Common myeloid progenitor, CD34-positive (primary cell): ENCODE measurements around the gene MGLL.

Experiments
- CTCF ChIA-PET: fragments of 350-600 bp; sonication (Branson Sonifier 250); formaldehyde crosslinking; loops from one replicate; lab custom pipeline; 2021; ENCODE audit warnings: antibody characterized with exemption; lab: Charles Lee
- POLR2A ChIA-PET: fragments of 350-600 bp; sonication (Branson Sonifier 250); formaldehyde crosslinking; loops from one replicate; lab custom pipeline; 2021; ENCODE audit warnings: antibody characterized with exemption; lab: Charles Lee
- DNase-seq, 3 donors: peaks; one replicate each; pipeline versions ENCODE4 v3.0.0 to v3.0.0-alpha.2; 2013
- H3K27ac ChIP-seq, 2 experiments: 1 replicate in 1 of 2; 2 replicates in 1 of 2; pipeline ENCODE4 v1.7.0; 2013; ENCODE audit warnings: inconsistent platforms in 2 of 2, low read length in 2 of 2, mild to moderate bottlenecking in 2 of 2, low read depth in 1 of 2, moderate library complexity in 1 of 2; ENCODE audit not compliant: severe bottlenecking in 2 of 2, insufficient read depth in 1 of 2, poor library complexity in 1 of 2
- H3K27me3 ChIP-seq, 5 experiments: replicated peaks in 2 of 5; 1 replicate in 3 of 5; 2 replicates in 2 of 5; pipeline versions ENCODE4 v1.6.1 to v1.7.0; 2013; ENCODE audit warnings: low read length in 4 of 5, mild to moderate bottlenecking in 2 of 5, moderate library complexity in 2 of 5, inconsistent platforms in 1 of 5; ENCODE audit not compliant: insufficient read depth in 5 of 5, control insufficient read depth in 4 of 5
- H3K36me3 ChIP-seq, 4 experiments: 1 replicate in 2 of 4; 2 replicates in 2 of 4; pipeline versions ENCODE4 v1.6.1 to v1.7.0; 2013; ENCODE audit warnings: low read length in 3 of 4, control low read depth in 1 of 4, mild to moderate bottlenecking in 1 of 4; ENCODE audit not compliant: control insufficient read depth in 4 of 4, insufficient read depth in 4 of 4
- H3K4me1 ChIP-seq, 4 experiments: 1 replicate in 3 of 4; 2 replicates in 1 of 4; pipeline versions ENCODE4 v1.6.1 to v1.7.1; 2013; ENCODE audit warnings: low read length in 3 of 4, mild to moderate bottlenecking in 3 of 4, control low read depth in 1 of 4, inconsistent platforms in 1 of 4, moderate library complexity in 1 of 4; ENCODE audit not compliant: control insufficient read depth in 4 of 4, insufficient read depth in 4 of 4; ENCODE audit errors: control extremely low read depth in 1 of 4
- H3K4me3 ChIP-seq, 7 experiments: 1 replicate in 4 of 7; 2 replicates in 3 of 7; pipeline versions ENCODE4 v1.5.1 to v1.7.0; 2013; ENCODE audit warnings: mild to moderate bottlenecking in 7 of 7, low read length in 6 of 7, moderate library complexity in 6 of 7, inconsistent platforms in 2 of 7, low read depth in 2 of 7, control low read depth in 1 of 7; ENCODE audit not compliant: insufficient read depth in 4 of 7, control insufficient read depth in 1 of 7; ENCODE audit errors: extremely low read depth in 1 of 7
- H3K9me3 ChIP-seq, 5 experiments: 1 replicate in 4 of 5; 2 replicates in 1 of 5; pipeline versions ENCODE4 v1.6.1 to v1.7.1; 2013; ENCODE audit warnings: low read length in 4 of 5, mild to moderate bottlenecking in 2 of 5, inconsistent platforms in 1 of 5, low read depth in 1 of 5, moderate library complexity in 1 of 5; ENCODE audit not compliant: control insufficient read depth in 4 of 5, insufficient read depth in 2 of 5; ENCODE audit errors: control extremely low read depth in 1 of 5
- WGBS: methylation state at CpG from one replicate; pipeline ENCODE4 v1.1.5; 2013; ENCODE audit not compliant: insufficient coverage; 5-methylcytosine and 5-hydroxymethylcytosine counted together

Gene MGLL

GRCh38 chr3:127644641-127645370, 177.5 kb downstream of the MGLL start:
- H3K27me3 ChIP-seq: no peaks in the 10 kb centered on the region
- H3K9me3 ChIP-seq: no peaks in the 10 kb centered on the region
- H3K4me1 ChIP-seq: no peaks in the 10 kb centered on the region
- no peak overlapping the region for H3K27ac ChIP-seq
- POLR2A ChIA-PET: no interaction called here
- no peak for DNase-seq
- CTCF ChIA-PET: interaction anchor here (0.9 to 1.6 kb wide), 3 partner anchors 10 to 61 kb away, joined by 3 to 4 read pairs (median 3); no protein-coding TSS in a partner anchor
- H3K36me3 ChIP-seq: peaks cover 0 to 3% (median 0%) of the 10 kb centered on the region in 4 experiments
- WGBS: 69% methylated on average over 4 of the region's 5 CpGs
- no peak overlapping the region for H3K4me3 ChIP-seq

DNA sequence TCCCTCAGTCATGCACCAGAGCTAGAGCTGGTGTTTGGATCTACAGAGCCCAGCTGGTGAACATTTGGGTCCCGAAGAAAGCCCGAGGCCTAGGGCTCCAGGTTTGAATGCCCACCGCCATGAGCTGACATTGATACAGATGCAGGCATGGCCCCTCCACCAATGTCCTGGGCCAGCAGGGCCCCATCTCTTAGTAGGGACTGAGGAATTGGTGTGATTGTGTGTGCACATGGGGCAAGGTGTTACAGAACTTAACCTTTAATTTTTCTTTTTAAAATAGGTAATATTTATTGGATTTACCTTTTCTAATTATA, 182.3 kb downstream of the MGLL start:
- Histone ChIP-seq H3K36me3 (no peaks in the 10 kb centered on the region), H3K4me1 (peaks cover 0 to 8% (median 0%) of the 10 kb centered on the region in 4 experiments), H3K9me3 (no peaks in the 10 kb centered on the region), H3K27me3 (no peaks in the 10 kb centered on the region), H3K27ac (no peak overlapping the region), H3K4me3 (no peak overlapping the region)
- POLR2A ChIA-PET: no interaction called here
- CTCF ChIA-PET: interaction anchor here (1.6 kb wide), 1 partner anchor 13 kb away, joined by 7 read pairs; no protein-coding TSS in a partner anchor
- DNase-seq: no peak
- 94% methylated on average over 2 of the region's 3 CpGs for WGBS

DNA sequence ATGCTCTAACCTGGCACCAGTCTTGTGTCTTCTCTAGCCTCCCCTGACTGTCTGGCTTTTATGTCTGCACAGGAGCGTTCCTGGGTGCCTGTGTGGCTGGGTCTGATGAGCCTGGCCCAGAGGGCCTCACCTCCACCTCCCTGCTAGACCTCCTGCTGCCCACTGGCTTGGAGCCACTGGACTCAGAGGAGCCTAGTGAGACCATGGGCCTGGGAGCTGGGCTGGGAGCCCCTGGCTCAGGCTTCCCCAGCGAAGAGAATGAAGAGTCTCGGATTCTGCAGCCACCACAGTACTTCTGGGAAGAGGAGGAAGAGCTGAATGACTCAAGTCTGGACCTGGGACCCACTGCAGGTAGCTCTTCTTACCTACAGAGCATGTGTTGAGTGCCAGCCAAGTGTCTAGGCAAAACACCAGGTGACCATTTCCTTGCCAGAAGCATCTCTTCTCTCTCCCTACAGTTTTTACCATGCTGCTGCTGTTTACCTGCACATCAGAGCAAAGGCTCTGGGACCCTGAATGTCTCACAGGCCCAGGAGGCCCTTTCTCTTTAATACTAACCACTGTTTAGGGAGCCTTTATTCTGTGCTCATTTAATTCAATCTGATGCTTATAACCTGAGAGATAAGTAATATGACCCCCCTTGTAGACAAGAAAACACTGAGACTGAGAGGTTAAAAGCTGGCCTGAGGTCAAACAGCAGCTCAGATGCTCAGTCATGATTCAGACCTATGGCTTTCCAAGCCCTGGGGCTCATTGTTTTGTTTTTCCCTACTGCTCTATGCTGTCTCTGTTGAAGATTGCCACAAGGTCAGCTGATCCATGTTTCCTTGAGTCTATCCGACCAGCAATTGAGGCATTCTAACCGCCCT, 182.9 kb downstream of the MGLL start:
- CTCF ChIA-PET: interaction anchor here (1.6 kb wide), 1 partner anchor 13 kb away, joined by 7 read pairs; no protein-coding TSS in a partner anchor

More for the DNA sequence above, 182.9 kb downstream of the MGLL start:
- H3K4me3 ChIP-seq: no peak overlapping the region
- peaks cover 0 to 8% (median 0%) of the 10 kb centered on the region in 4 experiments for H3K4me1 ChIP-seq
- POLR2A ChIA-PET: no interaction called here
- H3K27me3 ChIP-seq: no peaks in the 10 kb centered on the region
- no peak overlapping the region for H3K27ac ChIP-seq
- 93% methylated on average over 5 of the region's 5 CpGs for WGBS
- H3K9me3 ChIP-seq: no peaks in the 10 kb centered on the region
- no peak for DNase-seq
- H3K36me3 ChIP-seq: no peaks in the 10 kb centered on the region
